Measurements from ENCODE around the gene RCC2. TPM values are rescaled to one million over a fixed set of nuclear protein-coding genes. Genes with fewer than 3 reads are reported as not detected.

The RCC2 gene
- total RNA-seq, 2 experiments from 2014 or later, result 139 to 250 TPM

DNA sequence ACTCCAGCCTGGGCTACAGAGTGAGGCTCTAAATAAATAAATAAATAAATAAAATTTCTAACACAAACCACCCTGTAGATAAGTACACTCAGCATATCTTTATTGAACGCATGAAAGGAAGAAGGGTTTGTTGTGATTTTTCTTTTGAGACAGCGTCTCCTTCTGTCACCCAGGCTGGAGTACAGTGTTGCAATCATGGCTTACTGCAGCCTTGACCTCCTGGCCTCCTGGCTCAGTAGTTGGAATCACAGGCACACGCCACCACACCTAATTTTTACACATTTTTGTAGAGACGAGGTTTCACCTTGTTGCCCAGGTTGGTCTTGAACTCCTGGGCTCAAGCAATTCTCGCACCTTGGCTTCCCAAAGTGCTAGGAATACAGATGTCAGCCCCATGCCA, 23.2 kb upstream of the RCC2 start:
- POLR2A ChIA-PET, result no interaction called here
- BruUV-seq (replicated peaks), result no TSS peak
- no peaks in the 10 kb centered on the region for H3K79me2 ChIP-seq (ENCODE audit: insufficient read depth, low read depth, low read length)
- no peak overlapping the region for H3K27ac ChIP-seq (ENCODE audit: low read depth, low read length, poor library complexity, severe bottlenecking)
- H3K36me3 ChIP-seq (ENCODE audit: insufficient read depth, low read length), result no peaks in the 10 kb centered on the region
- no peak overlapping the region for H3K4me2 ChIP-seq (ENCODE audit: low read length)
- TF ChIP-seq EZH2phosphoT487 (IDR thresholded peaks at IDR 0.05; ENCODE audit: borderline replicate concordance, low read depth, low read length), result no peak
- intact Hi-C loops (cut with micrococcal nuclease; ENCODE audit: unreplicated experiment), result no loop called here
- no peaks in the 10 kb centered on the region for H3K9me2 ChIP-seq (ENCODE audit: insufficient read depth, low read length)
- H3K4me3 ChIP-seq (ENCODE audit: low read depth, low read length, poor library complexity, severe bottlenecking), result no peak overlapping the region
- no peaks in the 10 kb centered on the region for H4K20me1 ChIP-seq (ENCODE audit: insufficient read depth, low read length)
- H3K4me1 ChIP-seq (ENCODE audit: insufficient read depth, low read length, poor library complexity, severe bottlenecking), result no peaks in the 10 kb centered on the region
- no peaks in the 10 kb centered on the region for H3K9me3 ChIP-seq (ENCODE audit: low read length)
- DNase-seq (ENCODE audit: low spot score), result no peak
- H2AFZ ChIP-seq (ENCODE audit: low read length), result no peak overlapping the region
- CTCF ChIA-PET (ENCODE audit: unreplicated experiment), result no interaction called here

DNA sequence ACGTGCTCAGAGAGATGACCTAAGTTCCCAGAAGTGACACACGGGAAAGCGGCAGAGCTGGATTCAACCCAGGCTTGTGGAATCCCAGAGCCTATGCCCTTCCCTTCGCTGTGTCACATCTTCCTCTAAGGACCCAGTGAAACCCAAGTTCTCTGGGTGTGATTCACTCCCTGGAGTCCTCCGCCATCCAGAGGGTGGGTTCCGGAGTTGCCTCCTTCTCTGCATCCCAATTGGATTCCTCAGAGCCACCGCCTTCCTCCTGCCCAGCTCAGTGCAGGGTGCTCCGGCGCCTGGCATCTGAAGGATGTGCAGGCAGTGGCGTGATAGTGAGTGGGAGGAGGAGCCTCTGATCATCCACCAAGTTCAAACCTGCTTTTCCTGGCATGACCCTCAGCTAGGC, 20.7 kb upstream of the RCC2 start:
- no peak overlapping the region for H3K27ac ChIP-seq (ENCODE audit: low read depth, low read length, poor library complexity, severe bottlenecking)
- no peaks in the 10 kb centered on the region for H3K9me3 ChIP-seq (ENCODE audit: low read length)
- no peaks in the 10 kb centered on the region for H3K79me2 ChIP-seq (ENCODE audit: insufficient read depth, low read depth, low read length)
- no peak overlapping the region for H2AFZ ChIP-seq (ENCODE audit: low read length)
- intact Hi-C loops (cut with micrococcal nuclease; ENCODE audit: unreplicated experiment), result no loop called here
- H3K9me2 ChIP-seq (ENCODE audit: insufficient read depth, low read length), result no peaks in the 10 kb centered on the region
- no peaks in the 10 kb centered on the region for H3K4me1 ChIP-seq (ENCODE audit: insufficient read depth, low read length, poor library complexity, severe bottlenecking)
- H3K4me2 ChIP-seq (ENCODE audit: low read length), result no peak overlapping the region
- TF ChIP-seq, protein P1, sequence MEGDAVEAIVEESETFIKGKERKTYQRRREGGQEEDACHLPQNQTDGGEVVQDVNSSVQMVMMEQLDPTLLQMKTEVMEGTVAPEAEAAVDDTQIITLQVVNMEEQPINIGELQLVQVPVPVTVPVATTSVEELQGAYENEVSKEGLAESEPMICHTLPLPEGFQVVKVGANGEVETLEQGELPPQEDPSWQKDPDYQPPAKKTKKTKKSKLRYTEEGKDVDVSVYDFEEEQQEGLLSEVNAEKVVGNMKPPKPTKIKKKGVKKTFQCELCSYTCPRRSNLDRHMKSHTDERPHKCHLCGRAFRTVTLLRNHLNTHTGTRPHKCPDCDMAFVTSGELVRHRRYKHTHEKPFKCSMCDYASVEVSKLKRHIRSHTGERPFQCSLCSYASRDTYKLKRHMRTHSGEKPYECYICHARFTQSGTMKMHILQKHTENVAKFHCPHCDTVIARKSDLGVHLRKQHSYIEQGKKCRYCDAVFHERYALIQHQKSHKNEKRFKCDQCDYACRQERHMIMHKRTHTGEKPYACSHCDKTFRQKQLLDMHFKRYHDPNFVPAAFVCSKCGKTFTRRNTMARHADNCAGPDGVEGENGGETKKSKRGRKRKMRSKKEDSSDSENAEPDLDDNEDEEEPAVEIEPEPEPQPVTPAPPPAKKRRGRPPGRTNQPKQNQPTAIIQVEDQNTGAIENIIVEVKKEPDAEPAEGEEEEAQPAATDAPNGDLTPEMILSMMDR (conservative IDR thresholded peaks at IDR 0.05; ENCODE audit: low read length), result no peak
- TF ChIP-seq EZH2phosphoT487 (IDR thresholded peaks at IDR 0.05; ENCODE audit: borderline replicate concordance, low read depth, low read length), result no peak
- ChIA-PET POLR2A (interaction anchor here (0.6 kb wide), 1 partner anchor 1191 kb away, joined by 3 read pairs; no protein-coding TSS in a partner anchor), CTCF (ENCODE audit: unreplicated experiment) (no interaction called here)
- no peaks in the 10 kb centered on the region for H4K20me1 ChIP-seq (ENCODE audit: insufficient read depth, low read length)
- no peak overlapping the region for H3K4me3 ChIP-seq (ENCODE audit: low read depth, low read length, poor library complexity, severe bottlenecking)
- BruUV-seq (replicated peaks), result no TSS peak
- DNase-seq (ENCODE audit: low spot score), result no peak
- H3K36me3 ChIP-seq (ENCODE audit: insufficient read depth, low read length), result no peaks in the 10 kb centered on the region

DNA sequence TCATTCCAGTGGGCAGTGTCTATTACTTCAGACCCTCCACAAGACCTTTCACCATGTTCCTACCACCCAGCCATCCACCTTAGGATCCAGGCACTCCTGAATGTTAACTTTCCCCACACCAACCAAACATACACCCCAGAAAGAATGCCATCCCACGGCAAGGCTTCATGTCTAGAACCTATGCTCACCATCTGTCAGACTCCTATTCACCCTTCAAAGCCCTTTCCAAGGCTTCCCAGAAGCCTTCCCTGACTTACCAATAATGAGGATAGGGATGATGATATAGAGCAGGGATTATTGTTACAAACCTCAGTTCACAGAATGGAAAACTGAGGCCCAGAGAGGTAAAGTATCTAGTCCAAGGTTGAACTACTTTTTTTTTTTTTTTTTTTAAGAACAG, 19.3 kb upstream of the RCC2 start:
- Histone ChIP-seq H2AFZ (ENCODE audit: low read length) (no peak overlapping the region), H3K79me2 (ENCODE audit: insufficient read depth, low read depth, low read length) (no peaks in the 10 kb centered on the region), H3K9me2 (ENCODE audit: insufficient read depth, low read length) (no peaks in the 10 kb centered on the region), H3K4me3 (ENCODE audit: low read depth, low read length, poor library complexity, severe bottlenecking) (no peak overlapping the region), H3K4me1 (ENCODE audit: insufficient read depth, low read length, poor library complexity, severe bottlenecking) (no peaks in the 10 kb centered on the region), H3K9me3 (ENCODE audit: low read length) (no peaks in the 10 kb centered on the region), H3K4me2 (ENCODE audit: low read length) (no peak overlapping the region), H3K36me3 (ENCODE audit: insufficient read depth, low read length) (no peaks in the 10 kb centered on the region), H4K20me1 (ENCODE audit: insufficient read depth, low read length) (no peaks in the 10 kb centered on the region), H3K27ac (ENCODE audit: low read depth, low read length, poor library complexity, severe bottlenecking) (no peak overlapping the region)
- BruUV-seq (replicated peaks), result no TSS peak
- ChIA-PET POLR2A (interaction anchor here (0.7 kb wide), 1 partner anchor 20 kb away, joined by 3 read pairs; no protein-coding TSS in a partner anchor), CTCF (ENCODE audit: unreplicated experiment) (no interaction called here)
- DNase-seq (ENCODE audit: low spot score), result no peak
- intact Hi-C loops (cut with micrococcal nuclease; ENCODE audit: unreplicated experiment), result no loop called here
- TF ChIP-seq, protein P1 (conservative IDR thresholded peaks at IDR 0.05; ENCODE audit: low read length), result no peak
- no peak for TF ChIP-seq EZH2phosphoT487 (IDR thresholded peaks at IDR 0.05; ENCODE audit: borderline replicate concordance, low read depth, low read length)

All from OCI-LY7 (cell line).